WTC11 (cell line): Measurements from ENCODE around the gene PLEKHH3. TPM values are rescaled to one million over a fixed set of nuclear protein-coding genes. Genes with fewer than 3 reads are reported as not detected.

Source experiments
- AR ChIP-seq: fragments of 250-450 bp; sonication (Bioruptor Pico); IDR thresholded peaks from 2 replicates; pipeline ENCODE4 v1.9.0; 2021; ENCODE audit warnings: mild to moderate bottlenecking
- ATF1 ChIP-seq: sonication (generic); formaldehyde crosslinking; IDR thresholded peaks from 2 replicates; pipeline ENCODE4 v1.8.1; 2023; ENCODE audit warnings: mild to moderate bottlenecking, moderate library complexity, missing genetic modification reagents
- CBFB ChIP-seq: sonication (generic); formaldehyde crosslinking; IDR thresholded peaks from 2 replicates; pipeline ENCODE4 v1.8.1; 2022; ENCODE audit warnings: mild to moderate bottlenecking, low read depth, missing genetic modification reagents
- GABPB1 ChIP-seq: sonication (generic); formaldehyde crosslinking; IDR thresholded peaks from 2 replicates; pipeline ENCODE4 v1.8.1; 2023; ENCODE audit warnings: mild to moderate bottlenecking, missing genetic modification reagents
- HMGA2 ChIP-seq: fragments of 250-450 bp; sonication (Bioruptor Pico); IDR thresholded peaks from 2 replicates; pipeline ENCODE4 v1.4.0; 2021; ENCODE audit warnings: mild to moderate bottlenecking, moderate library complexity
- JUN ChIP-seq: sonication (generic); formaldehyde crosslinking; IDR thresholded peaks from 2 replicates; pipeline ENCODE4 v1.8.0; 2023; ENCODE audit warnings: mild to moderate bottlenecking, missing genetic modification reagents
- MLX ChIP-seq: sonication (generic); formaldehyde crosslinking; IDR thresholded peaks from 2 replicates; pipeline ENCODE4 v1.8.1; 2023; ENCODE audit warnings: mild to moderate bottlenecking, missing genetic modification reagents, moderate library complexity
- NFATC4 ChIP-seq: fragments of 250-450 bp; sonication (Bioruptor Pico); IDR thresholded peaks from 2 replicates; pipeline ENCODE4 v1.9.0; 2021; ENCODE audit warnings: mild to moderate bottlenecking
- NFE2L1 ChIP-seq: sonication (generic); formaldehyde crosslinking; IDR thresholded peaks from 2 replicates; pipeline ENCODE4 v1.8.1; 2023; ENCODE audit warnings: missing genetic modification reagents
- OVOL2 ChIP-seq: fragments of 250-450 bp; sonication (Bioruptor Pico); IDR thresholded peaks from 2 replicates; pipeline ENCODE4 v1.9.0; 2021; ENCODE audit warnings: mild to moderate bottlenecking, borderline replicate concordance
- RELA ChIP-seq: sonication (generic); formaldehyde crosslinking; IDR thresholded peaks from 2 replicates; pipeline ENCODE4 v1.8.1; 2022; ENCODE audit warnings: missing genetic modification reagents, mild to moderate bottlenecking, borderline replicate concordance
- ZBTB21 ChIP-seq: sonication (generic); formaldehyde crosslinking; IDR thresholded peaks from 2 replicates; pipeline ENCODE4 v1.8.1; 2023; ENCODE audit warnings: mild to moderate bottlenecking, missing genetic modification reagents, borderline replicate concordance
- ZBTB43 ChIP-seq: sonication (generic); formaldehyde crosslinking; IDR thresholded peaks from 2 replicates; pipeline ENCODE4 v1.8.1; 2023; ENCODE audit warnings: mild to moderate bottlenecking, missing genetic modification reagents
- ZNF121 ChIP-seq: sonication (generic); formaldehyde crosslinking; IDR thresholded peaks from 2 replicates; pipeline ENCODE4 v1.8.0; 2023; ENCODE audit warnings: missing genetic modification reagents
- ZNF263 ChIP-seq: sonication (generic); formaldehyde crosslinking; IDR thresholded peaks from 2 replicates; pipeline ENCODE4 v1.8.1; 2022; ENCODE audit warnings: low read depth, mild to moderate bottlenecking, moderate library complexity, missing genetic modification reagents
- ZNF281 ChIP-seq: sonication (generic); formaldehyde crosslinking; IDR thresholded peaks from 2 replicates; pipeline ENCODE4 v1.8.0; 2023; ENCODE audit warnings: mild to moderate bottlenecking, missing genetic modification reagents
- ZNF416 ChIP-seq: fragments of 250-450 bp; sonication (Bioruptor Pico); IDR thresholded peaks from 2 replicates; pipeline ENCODE4 v1.9.0; 2021; ENCODE audit warnings: mild to moderate bottlenecking, inconsistent platforms
- ZSCAN18 ChIP-seq: fragments of 250-450 bp; sonication (Bioruptor Pico); IDR thresholded peaks from 2 replicates; pipeline ENCODE4 v2.1.2; 2022; ENCODE audit warnings: mild to moderate bottlenecking, moderate library complexity
- total RNA-seq: library from RNA; stranded (reverse); gene quantifications from 3 replicates; pipeline ENCODE4 v1.2.3, GENCODE V29; 2021
- TF ChIP-seq, protein P1 (sequence below): sonication (generic); formaldehyde crosslinking; IDR thresholded peaks from 2 replicates; pipeline ENCODE4 v1.8.1; 2022; ENCODE audit warnings: mild to moderate bottlenecking, moderate library complexity, missing genetic modification reagents
- TF ChIP-seq, protein P2 (sequence below): sonication (generic); formaldehyde crosslinking; IDR thresholded peaks from 2 replicates; pipeline ENCODE4 v1.8.0; 2022; ENCODE audit warnings: missing genetic modification reagents
- TF ChIP-seq, protein P3 (sequence below): sonication (generic); formaldehyde crosslinking; IDR thresholded peaks from 2 replicates; pipeline ENCODE4 v1.8.1; 2023; ENCODE audit warnings: mild to moderate bottlenecking, missing genetic modification reagents, moderate library complexity
- TF ChIP-seq, protein P4 (sequence below): fragments of 250-450 bp; sonication (Bioruptor Pico); IDR thresholded peaks from 2 replicates; pipeline ENCODE4 v1.9.0; 2021; ENCODE audit warnings: mild to moderate bottlenecking

PLEKHH3 gene
- total RNA-seq, 1 experiment from 2014 or later = 40.2 TPM

DNA sequence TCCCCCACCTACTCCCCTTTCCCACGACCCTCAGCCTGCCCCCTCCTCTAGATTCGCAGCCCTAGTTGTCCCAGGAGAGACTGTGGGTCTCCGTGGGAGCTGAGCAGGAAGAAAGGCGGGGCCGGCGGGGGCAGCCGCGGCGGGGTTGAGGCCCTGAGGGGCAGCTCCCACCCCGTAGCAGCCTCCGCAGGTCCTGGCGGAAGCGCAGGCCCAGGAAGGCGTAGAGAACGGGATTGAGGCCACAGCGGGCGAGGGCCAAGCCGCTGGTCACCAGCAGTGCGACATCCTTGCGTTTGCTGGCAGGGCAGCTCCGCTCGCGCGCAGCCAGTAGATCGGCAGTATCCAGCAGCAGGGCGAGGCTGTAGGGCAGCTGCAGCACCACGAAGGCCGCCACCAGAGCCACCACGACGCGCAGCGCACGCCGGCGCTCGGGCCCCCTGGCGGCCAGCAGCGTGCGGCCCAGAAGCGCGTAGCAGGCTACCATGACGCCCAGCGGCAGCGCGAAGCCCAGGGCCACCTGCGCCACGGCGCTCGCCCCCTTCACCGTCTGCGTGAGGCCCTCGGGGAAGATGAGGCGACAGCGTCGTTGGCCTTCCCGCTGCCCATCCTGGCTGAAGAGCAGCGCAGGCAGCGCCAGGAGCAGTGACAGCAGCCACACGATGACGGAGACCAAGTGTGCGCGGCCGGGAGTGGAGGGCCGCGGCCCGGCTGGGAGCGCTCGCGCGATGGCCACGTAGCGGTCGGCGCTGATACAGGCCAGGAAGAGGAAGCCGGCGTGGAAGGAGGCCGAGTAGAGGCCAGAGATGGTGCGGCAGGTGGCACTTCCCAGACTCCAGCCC is 2.9 kb upstream of the PLEKHH3 start (continued):
- TF ChIP-seq ZBTB21 (peak; percentile 86; the same call in 1 of the 2 replicates), ZNF281 (peak; percentile 84; the same call in 1 of the 2 replicates), JUN (CRISPR knock-in tag) (peak; percentile 89; the same call in 1 of the 2 replicates), RELA (CRISPR knock-in tag) (peak; percentile 96; the same call in 1 of the 2 replicates), AR (CRISPR knock-in tag) (no peak), ZNF416 (CRISPR knock-in tag) (no peak), ZNF121 (CRISPR knock-in tag) (no peak; the same call in 1 of the 2 replicates), NFATC4 (CRISPR knock-in tag) (no peak), ATF1 (CRISPR knock-in tag) (peak; percentile 92), MLX (CRISPR knock-in tag) (peak; percentile 80; the same call in 1 of the 2 replicates), CBFB (CRISPR knock-in tag) (no peak), OVOL2 (CRISPR knock-in tag) (no peak), GABPB1 (CRISPR knock-in tag) (no peak), HMGA2 (CRISPR knock-in tag) (no peak), ZSCAN18 (CRISPR knock-in tag) (no peak), ZNF263 (CRISPR knock-in tag) (peak; percentile 71; the same call in 1 of the 2 replicates), NFE2L1 (CRISPR knock-in tag) (peak; percentile 96), ZBTB43 (CRISPR knock-in tag) (peak; percentile 96)
- TF ChIP-seq, protein P1, sequence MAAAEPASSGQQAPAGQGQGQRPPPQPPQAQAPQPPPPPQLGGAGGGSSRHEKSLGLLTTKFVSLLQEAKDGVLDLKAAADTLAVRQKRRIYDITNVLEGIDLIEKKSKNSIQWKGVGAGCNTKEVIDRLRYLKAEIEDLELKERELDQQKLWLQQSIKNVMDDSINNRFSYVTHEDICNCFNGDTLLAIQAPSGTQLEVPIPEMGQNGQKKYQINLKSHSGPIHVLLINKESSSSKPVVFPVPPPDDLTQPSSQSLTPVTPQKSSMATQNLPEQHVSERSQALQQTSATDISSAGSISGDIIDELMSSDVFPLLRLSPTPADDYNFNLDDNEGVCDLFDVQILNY (CRISPR knock-in tag) = peak; percentile 99
- TF ChIP-seq, protein P2, sequence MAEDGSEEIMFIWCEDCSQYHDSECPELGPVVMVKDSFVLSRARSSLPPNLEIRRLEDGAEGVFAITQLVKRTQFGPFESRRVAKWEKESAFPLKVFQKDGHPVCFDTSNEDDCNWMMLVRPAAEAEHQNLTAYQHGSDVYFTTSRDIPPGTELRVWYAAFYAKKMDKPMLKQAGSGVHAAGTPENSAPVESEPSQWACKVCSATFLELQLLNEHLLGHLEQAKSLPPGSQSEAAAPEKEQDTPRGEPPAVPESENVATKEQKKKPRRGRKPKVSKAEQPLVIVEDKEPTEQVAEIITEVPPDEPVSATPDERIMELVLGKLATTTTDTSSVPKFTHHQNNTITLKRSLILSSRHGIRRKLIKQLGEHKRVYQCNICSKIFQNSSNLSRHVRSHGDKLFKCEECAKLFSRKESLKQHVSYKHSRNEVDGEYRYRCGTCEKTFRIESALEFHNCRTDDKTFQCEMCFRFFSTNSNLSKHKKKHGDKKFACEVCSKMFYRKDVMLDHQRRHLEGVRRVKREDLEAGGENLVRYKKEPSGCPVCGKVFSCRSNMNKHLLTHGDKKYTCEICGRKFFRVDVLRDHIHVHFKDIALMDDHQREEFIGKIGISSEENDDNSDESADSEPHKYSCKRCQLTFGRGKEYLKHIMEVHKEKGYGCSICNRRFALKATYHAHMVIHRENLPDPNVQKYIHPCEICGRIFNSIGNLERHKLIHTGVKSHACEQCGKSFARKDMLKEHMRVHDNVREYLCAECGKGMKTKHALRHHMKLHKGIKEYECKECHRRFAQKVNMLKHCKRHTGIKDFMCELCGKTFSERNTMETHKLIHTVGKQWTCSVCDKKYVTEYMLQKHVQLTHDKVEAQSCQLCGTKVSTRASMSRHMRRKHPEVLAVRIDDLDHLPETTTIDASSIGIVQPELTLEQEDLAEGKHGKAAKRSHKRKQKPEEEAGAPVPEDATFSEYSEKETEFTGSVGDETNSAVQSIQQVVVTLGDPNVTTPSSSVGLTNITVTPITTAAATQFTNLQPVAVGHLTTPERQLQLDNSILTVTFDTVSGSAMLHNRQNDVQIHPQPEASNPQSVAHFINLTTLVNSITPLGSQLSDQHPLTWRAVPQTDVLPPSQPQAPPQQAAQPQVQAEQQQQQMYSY = peak; percentile 76
- TF ChIP-seq, protein P3, sequence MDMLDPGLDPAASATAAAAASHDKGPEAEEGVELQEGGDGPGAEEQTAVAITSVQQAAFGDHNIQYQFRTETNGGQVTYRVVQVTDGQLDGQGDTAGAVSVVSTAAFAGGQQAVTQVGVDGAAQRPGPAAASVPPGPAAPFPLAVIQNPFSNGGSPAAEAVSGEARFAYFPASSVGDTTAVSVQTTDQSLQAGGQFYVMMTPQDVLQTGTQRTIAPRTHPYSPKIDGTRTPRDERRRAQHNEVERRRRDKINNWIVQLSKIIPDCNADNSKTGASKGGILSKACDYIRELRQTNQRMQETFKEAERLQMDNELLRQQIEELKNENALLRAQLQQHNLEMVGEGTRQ (CRISPR knock-in tag) = no peak
- TF ChIP-seq, protein P4, sequence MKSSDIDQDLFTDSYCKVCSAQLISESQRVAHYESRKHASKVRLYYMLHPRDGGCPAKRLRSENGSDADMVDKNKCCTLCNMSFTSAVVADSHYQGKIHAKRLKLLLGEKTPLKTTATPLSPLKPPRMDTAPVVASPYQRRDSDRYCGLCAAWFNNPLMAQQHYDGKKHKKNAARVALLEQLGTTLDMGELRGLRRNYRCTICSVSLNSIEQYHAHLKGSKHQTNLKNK (CRISPR knock-in tag) = no peak
